Suprapubic skin (tissue), 3 donors: ENCODE results near the gene STXBP5L.
"Not testable (repeated sequence)": the region's sequence is repeated elsewhere in the genome, so short reads cannot be mapped to it uniquely, and the experiment has no call there.

Experiments used
- CTCF ChIP-seq, 2 donors: fragments of 200-600 bp in 1 of 2; fragments of 450-650 bp in 1 of 2; sonication (generic) in 1 of 2; IDR thresholded peaks; one replicate each; pipeline ENCODE4 v1.5.1; 2016 to 2019; ENCODE audit warnings: antibody characterized with exemption in 2 of 2, mild to moderate bottlenecking in 1 of 2, moderate library complexity in 1 of 2
- EP300 ChIP-seq: sonication (generic); formaldehyde crosslinking; IDR thresholded peaks from one replicate; pipeline ENCODE4 v1.6.1; 2017; ENCODE audit warnings: antibody characterized with exemption

DNA sequence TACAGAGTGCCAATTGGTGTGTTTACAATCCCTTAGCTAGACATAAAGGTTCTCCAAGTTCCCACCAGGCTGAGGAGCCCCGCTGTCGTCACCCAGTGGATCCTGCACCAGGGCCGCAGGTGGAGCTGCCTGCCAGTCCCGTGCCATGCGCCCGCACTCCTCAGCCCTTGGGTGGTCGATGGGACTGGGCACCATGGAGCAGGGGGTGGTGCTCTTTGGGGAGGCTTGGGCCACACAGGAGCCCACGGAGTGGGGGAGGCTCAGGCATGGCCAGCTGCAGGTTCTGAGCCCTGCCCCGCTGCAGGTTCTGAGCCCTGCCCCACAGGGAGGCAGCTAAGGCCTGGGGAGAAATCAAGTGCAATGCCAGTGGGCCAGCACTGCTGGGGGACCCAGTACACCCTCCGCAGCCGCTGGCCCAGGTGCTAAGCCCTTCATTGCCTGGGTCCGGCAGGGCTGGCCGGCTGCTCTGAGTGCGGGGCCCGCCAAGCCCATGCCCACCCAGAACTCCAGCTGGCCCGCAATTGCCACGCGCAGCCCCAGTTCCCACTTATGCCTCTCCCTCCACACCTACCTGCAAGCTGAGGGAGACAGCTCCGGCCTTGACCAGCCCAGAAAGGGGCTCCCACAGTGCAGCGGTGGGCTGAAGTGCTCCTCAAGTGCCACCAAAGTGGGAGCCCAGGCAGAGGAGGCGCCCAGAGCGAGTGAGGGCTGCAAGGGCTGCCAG is 170.5 kb downstream of the STXBP5L start:
- TF ChIP-seq CTCF (IDR thresholded peaks at IDR 0.05); EP300: not testable (repeated sequence)
